HG02938 (cell line): ENCODE data around the gene RNF13.
"Not testable (repeated sequence)": the region's sequence is repeated elsewhere in the genome, so short reads cannot be mapped to it uniquely, and the experiment has no call there.

Source experiments
- ATAC-seq: cut with Tn5 transposase; IDR thresholded peaks from one replicate; pipeline ENCODE4 v1.9.1; 2021; ENCODE audit warnings: mild to moderate bottlenecking, moderate library complexity; ENCODE audit not compliant: unreplicated experiment

The RNF13 gene

DNA sequence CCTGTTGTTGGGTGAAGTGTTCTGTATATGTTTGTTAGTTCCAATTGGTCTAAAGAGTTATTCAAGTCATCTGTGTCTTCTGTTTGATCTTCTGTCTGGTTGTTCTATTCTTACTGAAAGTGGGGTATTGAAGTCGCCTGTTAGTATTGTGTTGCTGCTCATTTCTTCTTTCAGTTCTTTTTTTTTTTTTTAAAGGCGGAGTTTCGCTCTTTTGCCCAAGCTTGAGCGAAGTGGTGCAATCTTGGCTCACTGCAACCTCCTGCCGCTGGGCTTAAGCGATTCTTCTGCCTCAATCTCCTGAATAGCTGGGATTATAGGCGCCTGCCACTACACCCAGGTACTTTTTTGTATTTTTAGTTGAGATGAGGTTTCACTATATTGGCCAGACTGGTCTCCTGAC lies 134.2 kb downstream of the RNF13 start:
- ATAC-seq: no peak

DNA sequence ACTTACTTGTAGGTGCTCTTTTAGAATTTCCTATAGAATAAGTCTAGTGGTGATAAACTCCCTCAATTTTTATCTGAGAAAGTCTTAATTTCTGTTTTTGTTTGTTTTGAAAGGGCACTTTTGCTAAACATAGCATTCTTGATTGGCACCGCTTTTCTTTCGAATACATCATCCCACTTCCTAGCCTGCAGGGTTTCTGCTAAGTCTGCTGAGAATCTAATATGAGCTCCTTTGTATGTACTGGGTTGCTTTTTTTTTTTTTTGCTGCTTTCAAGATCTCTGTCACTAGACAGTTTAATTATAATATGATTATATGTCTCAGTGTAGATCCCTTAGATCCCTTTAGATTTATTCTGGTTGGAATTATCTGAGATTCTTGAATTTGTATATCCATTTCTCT lies 136.2 kb downstream of the RNF13 start:
- ATAC-seq: no peak

DNA sequence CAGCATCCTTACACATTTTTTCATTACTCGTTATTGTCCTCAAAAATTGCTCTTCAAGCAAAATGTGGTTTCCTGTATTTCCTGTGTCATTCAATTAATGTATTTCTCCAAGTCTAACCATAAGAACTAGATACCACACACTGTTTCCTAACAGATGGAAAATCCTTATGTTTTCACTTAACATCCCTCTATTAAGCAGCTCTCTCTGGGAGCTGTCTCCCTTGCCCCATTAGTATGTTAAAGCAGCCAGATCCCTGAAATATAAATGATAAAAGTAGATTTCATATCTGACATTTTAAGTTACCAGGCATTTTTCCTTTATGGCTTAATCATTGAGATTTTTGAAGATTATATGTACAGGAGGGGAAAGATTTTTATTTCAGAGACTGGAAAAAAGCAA lies 141.8 kb downstream of the RNF13 start:
- no peak for ATAC-seq

DNA sequence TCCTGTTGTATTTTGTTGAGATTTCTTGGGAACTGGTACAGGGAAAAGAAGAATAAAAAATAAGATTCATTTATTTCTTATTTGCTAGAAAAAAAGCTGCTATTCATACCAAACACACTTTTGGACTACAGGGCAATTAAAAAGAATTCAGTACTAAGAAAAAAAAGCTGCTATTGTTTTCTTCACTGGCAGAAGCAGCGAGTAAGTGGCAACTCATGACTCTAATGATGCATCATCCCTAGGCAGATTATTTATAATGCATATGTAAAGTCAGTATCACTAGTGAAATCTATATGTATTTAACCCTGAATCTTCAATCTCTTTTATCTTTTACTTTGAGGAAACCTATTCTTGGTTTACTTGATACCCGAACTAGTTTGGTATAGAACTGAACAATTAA lies 142.4 kb downstream of the RNF13 start:
- ATAC-seq: no peak

DNA sequence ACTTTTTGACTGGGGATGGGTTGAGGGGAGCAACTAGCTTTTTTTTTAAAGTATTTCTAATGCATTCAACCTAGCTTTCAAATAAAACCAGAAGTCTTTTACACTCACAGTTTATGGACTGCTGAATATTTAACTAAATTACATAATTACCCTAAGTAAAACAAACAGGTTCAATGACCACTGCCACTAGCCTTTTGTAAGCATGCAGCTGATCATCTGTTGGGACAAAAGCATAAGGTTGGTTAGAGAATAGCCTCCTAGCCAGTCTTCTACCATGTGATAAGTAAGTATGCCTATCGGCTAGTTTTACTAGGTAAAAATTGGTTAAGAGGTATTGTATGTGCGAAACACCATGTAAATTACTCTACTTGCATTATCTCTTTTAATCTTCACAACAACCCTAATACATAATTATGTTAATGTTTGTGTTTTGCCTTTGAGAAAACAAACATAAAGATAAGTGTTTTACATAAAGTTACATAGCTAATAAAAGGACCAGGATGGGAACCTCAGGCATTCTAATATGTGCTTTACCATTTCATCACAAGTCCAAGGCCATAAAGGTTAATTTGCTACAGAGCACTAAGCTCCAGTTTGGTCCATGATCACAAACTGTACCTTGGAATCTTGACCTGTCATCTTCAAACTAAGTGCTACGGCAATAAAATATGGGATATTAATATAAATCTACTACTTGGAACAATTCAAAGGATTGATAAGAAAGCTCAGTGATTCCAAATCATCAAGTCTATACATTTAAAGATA lies 144.5 kb downstream of the RNF13 start:
- ATAC-seq: no peak

DNA sequence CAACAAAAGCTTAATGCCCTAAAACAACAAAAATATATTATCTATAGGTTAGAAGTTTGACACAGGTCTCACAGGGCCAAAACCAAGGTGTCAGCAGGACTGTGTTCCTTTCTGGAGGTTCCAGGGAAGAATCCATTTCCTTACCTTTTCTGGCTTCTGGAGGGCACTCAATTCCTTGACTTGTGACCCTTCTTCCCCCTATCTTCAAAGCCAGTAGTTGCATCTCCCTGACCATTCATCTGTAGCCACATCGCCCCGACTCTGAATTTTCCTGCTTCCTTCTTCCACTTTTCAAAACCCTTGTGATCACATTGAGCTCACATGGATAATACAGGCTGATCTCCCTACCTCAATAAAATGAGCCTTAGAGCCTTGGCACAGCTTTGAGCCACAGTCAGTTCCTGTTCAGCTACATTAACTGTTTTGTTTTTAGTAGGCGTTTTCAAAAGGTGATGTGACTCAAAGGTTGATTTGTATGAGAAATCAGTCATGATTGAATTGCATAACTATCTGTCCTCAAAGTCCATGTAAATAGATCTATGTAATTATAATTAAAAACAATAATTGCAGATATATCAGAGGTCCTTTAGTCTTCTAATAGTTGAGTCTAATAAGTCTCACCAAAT lies 145.3 kb downstream of the RNF13 start:
- no peak for ATAC-seq

DNA sequence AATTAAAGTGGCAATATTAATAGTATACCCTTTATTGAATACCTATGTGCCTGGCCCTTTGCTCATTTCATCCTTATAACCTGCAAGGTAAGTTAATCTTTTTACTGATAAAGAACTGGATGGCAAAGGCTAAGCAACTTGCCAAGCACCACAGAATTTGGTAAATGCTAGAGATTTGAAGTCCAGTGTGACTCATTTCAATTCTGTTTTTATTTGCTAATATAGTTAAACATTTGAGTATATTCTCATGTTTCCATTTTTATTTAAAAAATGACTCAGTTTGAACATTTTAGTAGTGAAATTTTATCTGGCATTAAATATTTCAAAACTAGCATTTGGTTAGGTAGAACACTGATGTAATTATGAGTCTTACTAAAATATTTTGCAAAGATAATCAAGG lies 146.4 kb downstream of the RNF13 start:
- no peak for ATAC-seq

DNA sequence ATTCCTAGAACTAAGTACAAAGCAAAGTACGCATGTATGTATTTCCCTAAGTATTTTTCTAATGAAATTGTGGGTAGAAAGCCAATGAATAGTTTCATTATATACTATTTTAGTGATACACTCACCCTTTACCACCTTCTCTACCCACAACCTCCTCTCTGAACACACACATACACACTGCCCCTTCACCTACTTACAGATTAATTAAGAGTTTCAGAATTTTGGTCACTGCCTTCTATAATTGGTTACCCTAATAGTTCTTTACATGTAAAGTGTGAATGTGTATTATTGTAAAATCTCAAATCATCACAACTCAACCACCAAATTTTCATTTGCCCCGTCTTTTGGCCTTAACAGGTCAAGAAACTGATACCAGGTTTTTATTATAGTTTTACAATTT lies 150.5 kb downstream of the RNF13 start:
- no peak for ATAC-seq

DNA sequence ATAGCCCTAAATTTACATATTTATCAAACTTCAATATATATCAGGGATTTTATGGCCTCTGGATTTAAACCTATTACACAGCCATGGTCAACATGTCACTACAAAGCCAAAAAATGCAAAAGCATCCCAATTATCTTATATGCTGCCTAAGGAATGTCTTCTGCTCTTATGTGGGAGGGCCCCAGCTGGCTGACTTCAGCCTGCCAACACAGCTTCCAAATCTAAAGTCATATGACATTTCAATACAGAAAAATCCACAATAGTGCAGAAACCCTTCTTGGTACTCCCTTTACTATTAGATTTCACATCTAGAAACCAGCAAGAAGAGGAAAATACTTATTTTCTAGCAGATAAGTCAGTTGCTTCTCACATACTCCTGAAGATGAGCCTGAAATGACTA lies 151.3 kb downstream of the RNF13 start:
- no peak for ATAC-seq

DNA sequence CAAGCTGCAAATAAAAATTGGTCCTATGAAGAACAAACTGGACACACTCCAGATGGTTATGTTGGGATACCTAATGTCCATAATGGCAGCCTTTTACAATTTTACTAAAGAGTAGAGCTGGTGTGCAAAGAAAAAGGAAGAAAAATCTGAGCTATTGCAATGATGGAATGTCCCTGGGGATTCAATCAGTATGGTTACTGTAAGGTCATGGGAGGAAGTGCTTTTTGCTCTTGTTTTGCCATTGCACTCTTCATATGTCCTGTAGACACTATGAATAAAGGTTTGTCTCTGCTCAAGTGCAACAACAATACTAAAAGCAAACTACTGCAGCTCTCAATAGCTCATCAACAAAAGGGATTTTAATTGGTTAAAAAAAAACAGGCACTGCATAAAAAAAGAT lies 152.3 kb downstream of the RNF13 start:
- no peak for ATAC-seq

DNA sequence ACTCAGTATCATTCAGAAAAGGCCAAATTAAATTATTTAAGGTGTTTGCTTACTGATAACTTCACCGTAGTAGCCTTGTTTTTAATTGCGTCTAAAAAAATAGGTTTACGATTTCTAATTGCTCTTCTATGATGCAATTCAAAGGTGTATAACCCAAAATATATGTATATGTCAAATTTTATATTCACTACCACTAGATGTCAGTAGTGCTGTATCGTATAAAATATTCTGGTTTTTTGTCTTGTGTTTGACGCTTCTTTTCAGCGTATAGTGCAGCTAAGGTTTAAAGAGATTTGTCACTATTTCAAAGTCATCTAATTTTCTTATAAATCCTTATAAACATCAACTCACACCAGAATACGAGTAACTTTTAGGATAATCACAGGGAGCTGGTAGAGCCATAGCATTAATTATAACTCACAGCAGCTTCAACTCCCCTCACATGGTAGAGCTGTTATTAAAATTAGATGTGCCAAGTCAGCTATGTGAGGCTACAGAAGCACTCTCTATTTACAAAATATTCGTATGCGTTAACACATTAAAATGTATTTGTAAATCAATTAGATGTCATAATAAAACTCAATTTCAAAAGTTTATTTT lies 154.2 kb downstream of the RNF13 start:
- no peak for ATAC-seq

DNA sequence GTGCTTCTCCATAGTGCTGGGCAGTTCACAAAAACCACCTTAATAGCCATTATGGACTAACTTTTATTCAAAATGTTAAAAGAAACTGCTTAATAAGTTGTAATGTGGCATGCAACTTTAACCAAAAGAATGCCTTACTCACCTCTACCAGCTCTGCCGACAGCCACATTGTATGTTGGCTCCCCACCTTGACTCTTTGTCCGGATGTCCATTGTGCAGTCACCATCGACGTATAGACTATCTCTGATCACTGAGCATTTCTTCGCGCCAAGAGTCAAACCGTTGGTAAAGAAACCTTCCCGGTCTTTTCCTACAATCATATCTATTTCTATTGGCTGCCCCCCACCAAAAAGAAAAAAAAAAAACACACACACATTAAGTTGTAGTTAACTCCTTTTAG lies 155.2 kb downstream of the RNF13 start:
- no peak for ATAC-seq

DNA sequence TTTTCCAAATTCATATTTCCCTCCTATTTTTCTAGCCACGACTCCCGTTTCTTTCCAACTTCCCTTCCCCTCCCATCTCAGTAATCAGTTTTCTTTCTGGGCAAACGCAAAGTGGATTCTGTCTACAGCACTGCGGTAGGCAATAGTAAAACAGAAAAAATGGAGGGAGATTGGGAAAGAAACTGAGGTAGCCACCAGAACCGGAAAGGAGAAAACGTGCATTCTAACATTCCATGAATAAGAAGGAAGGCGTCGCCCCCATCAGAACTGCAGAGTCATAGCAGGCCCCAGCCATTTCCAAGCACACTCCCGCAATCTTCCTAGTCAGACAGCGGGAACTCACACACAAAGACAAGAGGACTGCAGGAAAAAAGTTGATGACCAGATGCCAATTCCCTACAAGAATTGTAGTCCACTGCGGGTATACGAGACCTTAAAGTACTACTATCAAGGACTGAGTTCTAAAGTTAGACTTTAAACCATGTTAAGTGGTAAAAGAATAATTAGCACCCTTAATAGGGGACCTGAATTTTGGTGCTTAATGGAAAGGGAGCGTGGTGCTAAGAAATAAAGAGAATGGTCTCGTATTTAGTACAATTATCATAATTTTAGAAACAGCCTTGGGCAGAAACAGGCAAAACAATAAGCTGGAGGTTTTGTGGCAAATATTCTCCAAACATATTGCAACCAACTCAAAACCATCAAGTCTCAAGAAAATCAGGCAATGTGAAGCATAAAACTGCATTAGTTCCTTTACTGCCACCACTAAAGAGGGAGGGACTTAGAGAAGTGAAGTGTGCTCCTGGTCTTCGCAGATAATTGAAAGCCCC lies 156.3 kb downstream of the RNF13 start:
- ATAC-seq: no peak

DNA sequence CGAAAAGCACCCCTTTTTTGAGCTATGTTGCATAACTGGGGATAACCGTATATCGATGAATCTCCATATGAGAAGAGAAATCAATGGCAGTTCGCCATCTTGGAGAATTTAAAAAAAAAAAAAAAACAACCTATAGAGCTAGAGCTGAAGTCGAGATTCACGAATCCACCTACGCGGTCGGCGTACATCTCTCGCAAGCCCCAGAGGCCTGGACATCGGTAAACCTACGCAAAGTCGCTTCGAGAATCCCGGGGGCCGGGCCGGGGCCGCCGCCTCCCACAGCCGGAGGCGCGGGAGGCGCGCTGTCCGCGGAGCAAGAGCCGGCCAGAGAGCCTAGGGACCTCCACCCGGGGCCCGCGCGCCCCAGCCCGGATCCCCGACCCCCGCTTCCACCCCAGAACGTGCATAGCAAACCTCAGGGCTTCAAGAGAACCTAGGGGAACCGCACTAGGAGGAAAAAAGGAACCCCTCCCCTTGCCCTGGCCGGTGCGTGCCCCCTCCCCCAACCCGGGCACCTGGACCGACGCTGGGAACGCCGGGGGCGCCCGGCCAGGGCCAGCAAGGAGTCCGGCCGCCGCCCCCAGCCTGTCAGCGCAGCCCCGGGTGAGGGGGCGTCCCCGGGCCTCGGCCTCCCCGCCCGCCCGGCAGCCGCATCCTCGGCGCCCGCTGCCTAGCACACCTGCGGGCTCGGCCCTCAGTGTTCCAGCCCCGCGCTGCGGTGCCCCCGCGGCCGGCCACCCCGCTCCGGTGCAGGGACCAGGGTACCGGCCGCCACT lies 157.1 kb downstream of the RNF13 start:
- peak; percentile 62 for ATAC-seq

DNA sequence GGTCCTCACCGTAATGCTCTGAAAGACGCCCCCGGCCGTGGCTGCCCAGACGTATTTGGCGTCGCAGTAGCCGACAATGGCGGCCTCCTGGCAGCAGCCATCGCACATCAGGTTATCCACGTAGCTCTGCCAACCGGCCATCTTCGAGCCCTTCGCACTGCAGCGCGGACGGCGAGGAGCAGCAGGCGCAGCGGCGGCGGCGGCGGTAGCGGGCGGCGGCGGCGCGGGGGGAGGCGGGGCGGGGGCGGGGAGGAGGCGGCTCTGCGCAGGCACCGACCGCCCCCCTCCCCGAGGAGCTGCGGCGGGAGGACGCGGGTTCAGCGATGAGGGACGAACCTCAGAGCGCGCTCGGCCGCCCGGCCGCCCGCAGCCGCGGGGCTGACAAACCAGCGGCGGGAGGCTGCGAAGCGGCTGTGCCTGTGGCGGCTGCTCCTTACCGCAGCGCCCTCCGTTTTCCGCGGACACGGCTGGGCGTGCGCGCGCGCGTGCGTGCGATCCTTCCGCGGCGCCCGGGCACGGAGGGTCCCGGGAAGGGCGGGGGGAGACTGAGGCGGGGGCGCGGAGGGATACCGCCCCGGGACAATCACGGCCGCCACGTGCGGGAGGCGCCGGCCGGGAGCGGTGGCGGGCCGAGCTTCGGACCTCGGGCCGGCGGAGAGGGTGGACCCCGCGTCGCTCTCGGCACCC lies 157.8 kb downstream of the RNF13 start, which contains the start of gene PFN2:
TSS of gene PFN2 (minus strand) at position 180 of the 687 bp plus-strand sequence. CDS start at position 141, 39 bp downstream.
- ATAC-seq: peak; percentile 49

DNA sequence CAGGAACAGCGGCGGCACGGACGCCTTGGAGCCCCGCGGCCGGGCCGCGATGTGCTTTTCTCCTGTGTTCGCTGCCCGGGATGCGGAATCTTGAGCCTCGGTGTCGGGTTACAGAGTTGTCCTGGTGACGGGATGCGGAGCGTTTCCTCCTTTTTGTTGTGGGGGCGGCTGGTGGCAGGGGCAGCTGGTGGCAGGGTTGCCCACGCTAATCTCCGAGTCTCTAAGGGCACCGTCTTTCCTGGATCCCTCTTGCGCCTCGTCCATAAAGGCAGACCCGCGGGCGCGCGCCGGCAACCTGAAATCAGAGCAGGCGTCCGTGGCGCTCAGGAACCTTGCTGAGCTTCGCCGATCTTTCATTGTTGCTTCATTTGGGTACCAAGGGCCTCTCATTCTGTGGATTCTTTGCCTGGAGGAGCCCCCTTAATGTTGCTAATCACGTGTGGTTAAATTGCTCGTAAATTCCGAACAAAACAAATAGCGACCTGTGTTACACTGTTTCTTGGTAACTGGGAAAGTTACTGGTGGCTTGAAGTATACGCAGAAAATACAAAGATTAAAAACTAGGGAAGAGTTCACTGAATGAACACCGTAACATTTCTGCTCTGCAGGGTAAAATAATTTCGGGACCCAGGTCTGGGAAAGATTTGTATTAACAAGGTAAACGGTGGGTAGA lies 158.5 kb downstream of the RNF13 start:
- no peak for ATAC-seq

DNA sequence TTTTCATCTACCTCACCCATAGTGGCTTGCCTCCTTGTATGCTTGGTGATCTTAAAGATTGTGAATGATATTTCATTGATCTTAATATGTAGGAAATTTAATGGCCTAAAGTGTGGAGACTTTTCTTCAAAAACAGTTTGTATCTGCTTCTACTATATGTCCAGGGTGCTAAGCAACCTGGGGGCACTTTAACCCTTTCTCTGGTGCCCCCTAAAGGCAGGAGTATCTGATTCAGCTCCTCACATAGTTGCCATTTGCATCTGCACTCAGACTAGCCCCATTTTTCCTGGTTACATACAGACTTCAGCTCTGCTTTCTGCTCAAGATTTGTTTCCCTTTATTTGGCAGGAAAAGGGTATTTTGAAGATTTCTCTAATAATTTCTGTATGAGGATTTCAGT lies 162.9 kb downstream of the RNF13 start:
- ATAC-seq: no peak

DNA sequence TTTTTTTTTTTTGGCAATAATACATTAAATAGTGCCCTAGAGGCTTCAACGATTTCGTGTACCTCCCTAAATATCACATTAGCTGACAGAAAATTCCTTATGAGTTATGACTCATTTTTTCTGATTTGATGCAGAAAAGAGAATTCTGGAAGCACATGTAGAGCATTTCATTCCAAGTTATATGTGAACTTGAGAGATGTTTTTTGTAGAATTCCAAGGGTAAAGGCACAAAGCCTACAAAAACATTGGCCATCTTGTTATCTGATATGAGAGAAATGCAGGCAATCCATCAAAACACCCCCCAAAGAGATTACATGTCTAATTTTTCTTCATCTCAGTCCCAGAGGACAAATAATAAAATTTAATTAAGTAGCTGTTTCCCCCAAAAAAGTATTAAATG lies 164.4 kb downstream of the RNF13 start:
- no peak for ATAC-seq

DNA sequence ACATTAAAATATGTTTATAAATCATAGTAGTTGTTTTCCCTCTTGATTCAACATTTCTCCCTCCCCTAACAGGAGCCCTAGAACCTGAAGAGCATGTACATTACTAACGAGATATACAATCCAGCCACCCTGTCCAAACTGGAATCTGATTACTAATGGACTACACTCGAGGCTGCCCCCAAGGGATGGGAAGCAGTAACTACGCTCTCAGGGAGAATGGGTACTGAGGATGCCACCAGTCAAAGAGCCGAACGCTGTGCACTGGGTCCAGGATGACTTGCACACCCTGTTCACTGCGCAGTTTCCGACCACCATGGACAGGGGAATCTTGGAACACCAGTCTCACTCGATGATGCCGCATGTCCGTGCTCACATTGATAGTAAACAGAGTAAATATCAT lies 169.0 kb downstream of the RNF13 start:
- ATAC-seq: not testable (repeated sequence)
